NCI-H1436 treated with DMSO at 0.1 percent for 48 hours (cell line): Measurements from ENCODE around the gene SLC39A1.
"Not testable (repeated sequence)": the region's sequence is repeated elsewhere in the genome, so short reads cannot be mapped to it uniquely, and the experiment has no call there.

ENCODE experiments used
- DNase-seq: peaks from one replicate; lab custom pipeline; 2025; lab: John Stamatoyannopoulos, UW

SLC39A1 gene

GRCh38 chr1:153963030-153963849 lies at the start of gene SLC39A1:
Gene SLC39A1 (minus strand): TSS chr1:153963537. CDS start chr1:153962715, 822 bp downstream.
- peak; percentile 86 for DNase-seq

- DNase-seq: not testable (repeated sequence)
Measured at GRCh38 chr1:154012543-154012942, 49.2 kb upstream of the SLC39A1 start.

GRCh38 chr1:154012129-154012528 lies 48.8 kb upstream of the SLC39A1 start:
- no peak for DNase-seq

- no peak for DNase-seq
Measured at GRCh38 chr1:154006136-154006535, 42.8 kb upstream of the SLC39A1 start.

- DNase-seq: no peak
Measured at GRCh38 chr1:154000420-154000819, 37.1 kb upstream of the SLC39A1 start.

GRCh38 chr1:153996882-153997281 lies 33.5 kb upstream of the SLC39A1 start:
- not testable (repeated sequence) for DNase-seq

- no peak for DNase-seq
Measured at GRCh38 chr1:153995640-153996039, 32.3 kb upstream of the SLC39A1 start.

- no peak for DNase-seq
Measured at GRCh38 chr1:153995202-153995601, 31.9 kb upstream of the SLC39A1 start.

- no peak for DNase-seq
Measured at GRCh38 chr1:153991806-153992205, 28.5 kb upstream of the SLC39A1 start.

- DNase-seq: no peak
Measured at GRCh38 chr1:153991151-153991630, 27.9 kb upstream of the SLC39A1 start.

- DNase-seq: peak; percentile 97
Measured at GRCh38 chr1:153990468-153991150, 27.3 kb upstream of the SLC39A1 start, which contains the start of gene RPS27. Gene RPS27 (plus strand): TSS chr1:153990762. CDS start chr1:153990797, 35 bp downstream.

GRCh38 chr1:153987621-153988020 lies 24.3 kb upstream of the SLC39A1 start:
- DNase-seq: no peak

- DNase-seq: peak; percentile 24
Measured at GRCh38 chr1:153985941-153986761, 22.8 kb upstream of the SLC39A1 start, which contains the start of gene RAB13. Gene RAB13 (minus strand): TSS chr1:153986339. CDS start chr1:153986236, 103 bp downstream.

GRCh38 chr1:153985341-153985912 lies 22.1 kb upstream of the SLC39A1 start:
- no peak for DNase-seq

- DNase-seq: no peak
Measured at GRCh38 chr1:153984123-153984894, 21.0 kb upstream of the SLC39A1 start.

GRCh38 chr1:153981735-153982134 lies 18.4 kb upstream of the SLC39A1 start:
- not testable (repeated sequence) for DNase-seq

GRCh38 chr1:153979091-153979490 lies 15.8 kb upstream of the SLC39A1 start:
- not testable (repeated sequence) for DNase-seq

- no peak for DNase-seq
Measured at GRCh38 chr1:153978274-153978909, 15.1 kb upstream of the SLC39A1 start.

- peak; percentile 17 for DNase-seq
Measured at GRCh38 chr1:153977250-153978240, 14.2 kb upstream of the SLC39A1 start, which contains the start of gene JTB. Gene JTB (minus strand): TSS chr1:153977674. CDS start chr1:153977252, 422 bp downstream.
